HEK293T (cell line): ENCODE measurements around the gene PTS.

Experiments
- ARNT ChIP-seq: fragments of 450-650 bp; IDR thresholded peaks from 2 replicates; pipeline ENCODE4 v1.6.1; 2017; ENCODE audit warnings: mild to moderate bottlenecking
- BHLHE40 ChIP-seq: fragments of 450-650 bp; IDR thresholded peaks from 2 replicates; pipeline ENCODE4 v1.6.1; 2016; ENCODE audit warnings: mild to moderate bottlenecking, moderate library complexity, borderline replicate concordance
- ELF4 ChIP-seq: fragments of 450-650 bp; IDR thresholded peaks from 2 replicates; pipeline ENCODE4 v1.6.1; 2017; ENCODE audit warnings: antibody characterized with exemption
- FOXA1 ChIP-seq: fragments of 450-650 bp; IDR thresholded peaks from 2 replicates; pipeline ENCODE4 v1.6.1; 2016; ENCODE audit warnings: mild to moderate bottlenecking
- FOXK2 ChIP-seq: fragments of 450-650 bp; IDR thresholded peaks from 2 replicates; pipeline ENCODE4 v1.6.1; 2016; ENCODE audit warnings: mild to moderate bottlenecking
- FOXM1 ChIP-seq: fragments of 450-650 bp; IDR thresholded peaks from 2 replicates; pipeline ENCODE4 v1.6.1; 2017; ENCODE audit warnings: mild to moderate bottlenecking, borderline replicate concordance
- NFRKB ChIP-seq: fragments of 450-650 bp; IDR thresholded peaks from 2 replicates; pipeline ENCODE4 v1.6.1; 2016; ENCODE audit warnings: mild to moderate bottlenecking, moderate library complexity
- SP1 ChIP-seq: fragments of 450-650 bp; IDR thresholded peaks from 2 replicates; pipeline ENCODE4 v1.6.1; 2017
- ZNF384 ChIP-seq: fragments of 450-650 bp; IDR thresholded peaks from 2 replicates; pipeline ENCODE4 v1.6.1; 2016

GRCh38 chr11:112211536-112211935, 14.7 kb upstream of the PTS start:
- TF ChIP-seq BHLHE40, result no peak
- TF ChIP-seq ARNT, result no peak
- TF ChIP-seq ZNF384, result no peak
- no peak for TF ChIP-seq SP1
- TF ChIP-seq ELF4, result no peak
- TF ChIP-seq FOXM1, result no peak
- no peak for TF ChIP-seq FOXK2
- no peak for TF ChIP-seq FOXA1
- no peak for TF ChIP-seq NFRKB
